ENCODE results near the gene WEE2.
"Not testable (repeated sequence)": the region's sequence is repeated elsewhere in the genome, so short reads cannot be mapped to it uniquely, and the experiment has no call there.

Gene WEE2

GRCh38 chr7:141715018-141715417 lies 6.9 kb downstream of the WEE2 start:
- Mint-ChIP-seq H3K27ac (no peak overlapping the region), H3K27me3 (ENCODE audit: low read depth) (peaks cover 14% of the 10 kb centered on the region), H3K9me3 (no peaks in the 10 kb centered on the region), H3K4me1 (ENCODE audit: low read depth) (peaks cover 14% of the 10 kb centered on the region), H3K36me3 (ENCODE audit: low read depth) (peaks cover 7% of the 10 kb centered on the region), H3K4me3 (no peak overlapping the region)

GRCh38 chr7:141715794-141716689 lies 7.9 kb downstream of the WEE2 start:
- H3K27me3 Mint-ChIP-seq (ENCODE audit: low read depth) = peaks cover 14% of the 10 kb centered on the region
- peaks cover 13% of the 10 kb centered on the region for H3K4me1 Mint-ChIP-seq (ENCODE audit: low read depth)
- H3K36me3 Mint-ChIP-seq (ENCODE audit: low read depth) = peaks cover under 1% of the 10 kb centered on the region
- H3K9me3 Mint-ChIP-seq = no peaks in the 10 kb centered on the region
- no peak overlapping the region for H3K27ac Mint-ChIP-seq
- no peak overlapping the region for H3K4me3 Mint-ChIP-seq

- peaks cover 4% of the 10 kb centered on the region for H3K4me1 Mint-ChIP-seq (ENCODE audit: low read depth)
- no peak overlapping the region for H3K4me3 Mint-ChIP-seq
- H3K27ac Mint-ChIP-seq = no peak overlapping the region
- H3K9me3 Mint-ChIP-seq = no peaks in the 10 kb centered on the region
- H3K36me3 Mint-ChIP-seq (ENCODE audit: low read depth) = no peaks in the 10 kb centered on the region
- H3K27me3 Mint-ChIP-seq (ENCODE audit: low read depth) = peaks cover 14% of the 10 kb centered on the region
Measured at GRCh38 chr7:141717450-141717849, 9.3 kb downstream of the WEE2 start.

GRCh38 chr7:141722529-141722928 lies 14.4 kb downstream of the WEE2 start:
- Mint-ChIP-seq H3K4me3 (no peak overlapping the region), H3K9me3 (no peaks in the 10 kb centered on the region), H3K27me3 (ENCODE audit: low read depth) (peaks cover 3% of the 10 kb centered on the region), H3K36me3 (ENCODE audit: low read depth) (peaks cover 2% of the 10 kb centered on the region), H3K4me1 (ENCODE audit: low read depth) (peaks cover 2% of the 10 kb centered on the region), H3K27ac (no peak overlapping the region)

GRCh38 chr7:141729020-141729419 lies 20.9 kb downstream of the WEE2 start:
- no peaks in the 10 kb centered on the region for H3K9me3 Mint-ChIP-seq
- H3K4me1 Mint-ChIP-seq (ENCODE audit: low read depth) = peaks cover 2% of the 10 kb centered on the region
- no peaks in the 10 kb centered on the region for H3K27me3 Mint-ChIP-seq (ENCODE audit: low read depth)
- no peak overlapping the region for H3K27ac Mint-ChIP-seq
- no peak overlapping the region for H3K4me3 Mint-ChIP-seq
- peaks cover 2% of the 10 kb centered on the region for H3K36me3 Mint-ChIP-seq (ENCODE audit: low read depth)

GRCh38 chr7:141731476-141732149 lies 23.5 kb downstream of the WEE2 start:
- peak overlapping the region; percentile 50 for H3K4me3 Mint-ChIP-seq
- H3K27me3 Mint-ChIP-seq (ENCODE audit: low read depth) = no peaks in the 10 kb centered on the region
- H3K27ac Mint-ChIP-seq = no peak overlapping the region
- no peaks in the 10 kb centered on the region for H3K9me3 Mint-ChIP-seq
- H3K4me1 Mint-ChIP-seq (ENCODE audit: low read depth) = peaks cover 3% of the 10 kb centered on the region
- no peaks in the 10 kb centered on the region for H3K36me3 Mint-ChIP-seq (ENCODE audit: low read depth)

GRCh38 chr7:141737118-141737835 lies 29.1 kb downstream of the WEE2 start:
- Mint-ChIP-seq H3K4me3 (peak overlapping the region; percentile 95), H3K36me3 (ENCODE audit: low read depth) (peaks cover 17% of the 10 kb centered on the region), H3K27me3 (ENCODE audit: low read depth) (no peaks in the 10 kb centered on the region), H3K9me3 (no peaks in the 10 kb centered on the region), H3K27ac (peak overlapping the region; percentile 95), H3K4me1 (ENCODE audit: low read depth) (peaks cover 21% of the 10 kb centered on the region)

- no peaks in the 10 kb centered on the region for H3K9me3 Mint-ChIP-seq
Measured at GRCh38 chr7:141737836-141738591, 29.9 kb downstream of the WEE2 start, which contains the start of gene SSBP1. TSS of gene SSBP1 (plus strand) at chr7:141738358. CDS start at chr7:141739167, 809 bp downstream.

GRCh38 chr7:141738592-141739013 lies 30.4 kb downstream of the WEE2 start:
- Mint-ChIP-seq H3K27me3 (ENCODE audit: low read depth) (no peaks in the 10 kb centered on the region), H3K4me1 (ENCODE audit: low read depth) (peaks cover 21% of the 10 kb centered on the region), H3K27ac (peak overlapping the region; percentile 95), H3K4me3 (peak overlapping the region; percentile 95), H3K36me3 (ENCODE audit: low read depth) (peaks cover 27% of the 10 kb centered on the region), H3K9me3 (no peaks in the 10 kb centered on the region)

More at GRCh38 chr7:141737836-141738591, 29.9 kb downstream of the WEE2 start, which contains the start of gene SSBP1:
- Mint-ChIP-seq H3K4me1 (ENCODE audit: low read depth) (peaks cover 21% of the 10 kb centered on the region), H3K27me3 (ENCODE audit: low read depth) (no peaks in the 10 kb centered on the region), H3K4me3 (peak within 1 kb of the TSS; percentile 95), H3K36me3 (ENCODE audit: low read depth) (peaks cover 22% of the 10 kb centered on the region), H3K27ac (peak within 1 kb of the TSS; percentile 95)

- peak overlapping the region; percentile 49 for H3K27ac Mint-ChIP-seq
- peak overlapping the region; percentile 71 for H3K4me3 Mint-ChIP-seq
- no peaks in the 10 kb centered on the region for H3K27me3 Mint-ChIP-seq (ENCODE audit: low read depth)
- H3K36me3 Mint-ChIP-seq (ENCODE audit: low read depth) = peaks cover 34% of the 10 kb centered on the region
- peaks cover 21% of the 10 kb centered on the region for H3K4me1 Mint-ChIP-seq (ENCODE audit: low read depth)
- no peaks in the 10 kb centered on the region for H3K9me3 Mint-ChIP-seq
Measured at GRCh38 chr7:141739250-141739649, 31.1 kb downstream of the WEE2 start.

GRCh38 chr7:141742229-141742628 lies 34.1 kb downstream of the WEE2 start:
- Mint-ChIP-seq H3K36me3 (ENCODE audit: low read depth) (peaks cover 44% of the 10 kb centered on the region), H3K27me3 (ENCODE audit: low read depth) (no peaks in the 10 kb centered on the region), H3K4me1 (ENCODE audit: low read depth) (peaks cover 19% of the 10 kb centered on the region), H3K27ac (no peak overlapping the region), H3K4me3 (no peak overlapping the region), H3K9me3 (no peaks in the 10 kb centered on the region)

GRCh38 chr7:141744131-141744530 lies 36.0 kb downstream of the WEE2 start:
- Mint-ChIP-seq H3K36me3 (ENCODE audit: low read depth) (peaks cover 45% of the 10 kb centered on the region), H3K27me3 (ENCODE audit: low read depth) (no peaks in the 10 kb centered on the region), H3K9me3 (no peaks in the 10 kb centered on the region), H3K27ac (no peak overlapping the region), H3K4me1 (ENCODE audit: low read depth) (peaks cover 14% of the 10 kb centered on the region), H3K4me3 (no peak overlapping the region)

- Mint-ChIP-seq H3K4me3 (no peak overlapping the region), H3K4me1 (ENCODE audit: low read depth) (no peaks in the 10 kb centered on the region), H3K9me3 (peaks cover 31% of the 10 kb centered on the region), H3K27ac (no peak overlapping the region), H3K36me3 (ENCODE audit: low read depth) (peaks cover 66% of the 10 kb centered on the region), H3K27me3 (ENCODE audit: low read depth) (no peaks in the 10 kb centered on the region)
Measured at GRCh38 chr7:141748396-141748795, 40.2 kb downstream of the WEE2 start.

- H3K4me1 Mint-ChIP-seq (ENCODE audit: low read depth); H3K4me3 Mint-ChIP-seq; H3K27me3 Mint-ChIP-seq (ENCODE audit: low read depth); H3K27ac Mint-ChIP-seq: not testable (repeated sequence)
- Mint-ChIP-seq H3K36me3 (ENCODE audit: low read depth) (peaks cover 66% of the 10 kb centered on the region), H3K9me3 (peaks cover 31% of the 10 kb centered on the region)
Measured at GRCh38 chr7:141751904-141752303, 43.8 kb downstream of the WEE2 start.

Data from T-helper 1 cell treated with Interleukin-12 subunit alpha and Interleukin-12 subunit beta and Interleukin-4 antibody, amounts not matched to agents 30 μg/mL and 1 μg/mL, for 36 hours (primary cell).